HG02763 (cell line): Measurements from ENCODE around the gene TOMM34.

Experiments
- ATAC-seq: cut with Tn5 transposase; IDR thresholded peaks from one replicate; pipeline ENCODE4 v1.9.1; 2021; ENCODE audit warnings: mild to moderate bottlenecking, moderate library complexity; ENCODE audit not compliant: unreplicated experiment

The TOMM34 gene

GRCh38 chr20:44897133-44897532 lies 63.1 kb downstream of the TOMM34 start:
- ATAC-seq: no peak

GRCh38 chr20:44896583-44896982 lies 63.6 kb downstream of the TOMM34 start:
- no peak for ATAC-seq

GRCh38 chr20:44894959-44895358 lies 65.2 kb downstream of the TOMM34 start:
- ATAC-seq: no peak
